Panc1 (cell line): ENCODE measurements around the gene NAA40.

ENCODE experiments used
- SIN3A ChIP-seq: IDR thresholded peaks from 2 replicates; pipeline ENCODE4 v1.6.1; 2012; ENCODE audit warnings: low read depth, mild to moderate bottlenecking, low read length, moderate library complexity, borderline replicate concordance; ENCODE audit not compliant: insufficient read depth
- TF ChIP-seq, protein P1 (sequence below), 2 experiments: IDR thresholded peaks; 2 replicates each; pipeline ENCODE4 v1.6.1; 2011 to 2012; ENCODE audit warnings: low read depth in 2 of 2, control low read depth in 1 of 2, low read length in 1 of 2, mild to moderate bottlenecking in 1 of 2, moderate library complexity in 1 of 2; ENCODE audit not compliant: insufficient read depth in 1 of 2

GRCh38 chr11:63906585-63906984 lies 32.2 kb upstream of the NAA40 start:
- TF ChIP-seq, protein P1, sequence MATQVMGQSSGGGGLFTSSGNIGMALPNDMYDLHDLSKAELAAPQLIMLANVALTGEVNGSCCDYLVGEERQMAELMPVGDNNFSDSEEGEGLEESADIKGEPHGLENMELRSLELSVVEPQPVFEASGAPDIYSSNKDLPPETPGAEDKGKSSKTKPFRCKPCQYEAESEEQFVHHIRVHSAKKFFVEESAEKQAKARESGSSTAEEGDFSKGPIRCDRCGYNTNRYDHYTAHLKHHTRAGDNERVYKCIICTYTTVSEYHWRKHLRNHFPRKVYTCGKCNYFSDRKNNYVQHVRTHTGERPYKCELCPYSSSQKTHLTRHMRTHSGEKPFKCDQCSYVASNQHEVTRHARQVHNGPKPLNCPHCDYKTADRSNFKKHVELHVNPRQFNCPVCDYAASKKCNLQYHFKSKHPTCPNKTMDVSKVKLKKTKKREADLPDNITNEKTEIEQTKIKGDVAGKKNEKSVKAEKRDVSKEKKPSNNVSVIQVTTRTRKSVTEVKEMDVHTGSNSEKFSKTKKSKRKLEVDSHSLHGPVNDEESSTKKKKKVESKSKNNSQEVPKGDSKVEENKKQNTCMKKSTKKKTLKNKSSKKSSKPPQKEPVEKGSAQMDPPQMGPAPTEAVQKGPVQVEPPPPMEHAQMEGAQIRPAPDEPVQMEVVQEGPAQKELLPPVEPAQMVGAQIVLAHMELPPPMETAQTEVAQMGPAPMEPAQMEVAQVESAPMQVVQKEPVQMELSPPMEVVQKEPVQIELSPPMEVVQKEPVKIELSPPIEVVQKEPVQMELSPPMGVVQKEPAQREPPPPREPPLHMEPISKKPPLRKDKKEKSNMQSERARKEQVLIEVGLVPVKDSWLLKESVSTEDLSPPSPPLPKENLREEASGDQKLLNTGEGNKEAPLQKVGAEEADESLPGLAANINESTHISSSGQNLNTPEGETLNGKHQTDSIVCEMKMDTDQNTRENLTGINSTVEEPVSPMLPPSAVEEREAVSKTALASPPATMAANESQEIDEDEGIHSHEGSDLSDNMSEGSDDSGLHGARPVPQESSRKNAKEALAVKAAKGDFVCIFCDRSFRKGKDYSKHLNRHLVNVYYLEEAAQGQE (IDR thresholded peaks at IDR 0.05; ENCODE audit: insufficient read depth in 1 of 2, low read depth in 2 of 2, low read length in 1 of 2), result no peak
- TF ChIP-seq SIN3A, result no peak
